HEK293 (cell line): ENCODE measurements around the gene C1QB.

Experiments used
- CTCF ChIA-PET: fragments of 350-600 bp; formaldehyde crosslinking; extraction: SDS; loops from one replicate; lab custom pipeline; 2021; ENCODE audit warnings: antibody characterized with exemption; lab: Yijun Ruan, JAX
- POLR2A ChIA-PET: fragments of 300-600 bp; formaldehyde crosslinking; extraction: SDS; loops from one replicate; lab custom pipeline; 2020; ENCODE audit warnings: antibody characterized with exemption, inconsistent platforms; lab: Yijun Ruan, JAX
- H3K27ac ChIP-seq: fragments of 200-500 bp; sonication (Bioruptor generic); 2 replicates; pipeline ENCODE4 v1.5.1; 2014; ENCODE audit warnings: low read depth, low read length, control low read depth, inconsistent platforms; ENCODE audit errors: extremely low read depth
- H3K36me3 ChIP-seq, 2 experiments: fragments of 200-500 bp in 1 of 2; sonication (Bioruptor generic) in 1 of 2; 1 replicate in 1 of 2; 2 replicates in 1 of 2; pipeline ENCODE4 v1.5.1; 2014 to 2017; ENCODE audit warnings: inconsistent platforms in 2 of 2, low read length in 2 of 2; ENCODE audit not compliant: control insufficient read depth in 2 of 2, insufficient read depth in 1 of 2
- H3K4me1 ChIP-seq: fragments of 200-500 bp; sonication (Bioruptor generic); 2 replicates; pipeline ENCODE4 v1.5.1; 2014; ENCODE audit warnings: mild to moderate bottlenecking, low read length, inconsistent platforms; ENCODE audit not compliant: control insufficient read depth, insufficient read depth
- H3K4me3 ChIP-seq: 2 replicates; pipeline ENCODE4 v1.5.1; 2011; ENCODE audit warnings: low read depth, mild to moderate bottlenecking, control low read depth, low read length, moderate library complexity
- H3K9me3 ChIP-seq: fragments of 200-500 bp; sonication (Bioruptor generic); 2 replicates; pipeline ENCODE4 v1.5.1; 2014; ENCODE audit warnings: low read depth, low read length, inconsistent platforms; ENCODE audit not compliant: control insufficient read depth, insufficient read depth
- SETDB1 ChIP-seq: IDR thresholded peaks from one replicate; pipeline ENCODE4 v1.6.1; 2017; ENCODE audit warnings: mild to moderate bottlenecking, low read length, moderate library complexity, mixed read lengths; ENCODE audit not compliant: insufficient read length
- TCF7L2 ChIP-seq: IDR thresholded peaks from 2 replicates; pipeline ENCODE4 v1.6.1; 2011; ENCODE audit warnings: low read depth, mild to moderate bottlenecking, inconsistent platforms, low read length, moderate library complexity, borderline replicate concordance
- ZEB2 ChIP-seq: fragments of 450-650 bp; formaldehyde crosslinking; IDR thresholded peaks from 2 replicates; pipeline ENCODE4 v1.5.1; 2016; ENCODE audit warnings: missing biosample characterization, missing genetic modification characterization
- ZFHX2 ChIP-seq: fragments of 450-650 bp; formaldehyde crosslinking; conservative IDR thresholded peaks from 2 replicates; pipeline ENCODE4 v1.5.1; 2016; ENCODE audit warnings: missing biosample characterization, missing genetic modification characterization
- ZNF146 ChIP-seq: fragments of 450-650 bp; formaldehyde crosslinking; IDR thresholded peaks from 2 replicates; pipeline ENCODE4 v1.5.1; 2016; ENCODE audit warnings: missing biosample characterization, missing genetic modification characterization
- ZNF214 ChIP-seq: fragments of 450-650 bp; formaldehyde crosslinking; IDR thresholded peaks from 2 replicates; pipeline ENCODE4 v1.5.1; 2017; ENCODE audit warnings: missing biosample characterization, mild to moderate bottlenecking, missing genetic modification characterization, borderline replicate concordance
- ZNF266 ChIP-seq: fragments of 450-650 bp; formaldehyde crosslinking; IDR thresholded peaks from 2 replicates; pipeline ENCODE4 v1.5.1; 2016; ENCODE audit warnings: missing biosample characterization, missing genetic modification characterization, low read depth
- ZNF311 ChIP-seq: fragments of 450-650 bp; formaldehyde crosslinking; IDR thresholded peaks from 2 replicates; pipeline ENCODE4 v1.5.1; 2017; ENCODE audit warnings: missing biosample characterization, missing genetic modification characterization, borderline replicate concordance
- ZNF558 ChIP-seq: fragments of 450-650 bp; formaldehyde crosslinking; IDR thresholded peaks from 2 replicates; pipeline ENCODE4 v1.5.1; 2016; ENCODE audit warnings: missing biosample characterization, missing genetic modification characterization
- ZNF624 ChIP-seq: fragments of 450-650 bp; formaldehyde crosslinking; IDR thresholded peaks from 2 replicates; pipeline ENCODE4 v1.5.1; 2017; ENCODE audit warnings: missing biosample characterization, missing genetic modification characterization
- ZNF629 ChIP-seq: fragments of 450-650 bp; formaldehyde crosslinking; IDR thresholded peaks from 2 replicates; pipeline ENCODE4 v1.5.1; 2017; ENCODE audit warnings: missing biosample characterization, missing genetic modification characterization
- ZNF654 ChIP-seq: fragments of 450-650 bp; formaldehyde crosslinking; IDR thresholded peaks from 2 replicates; pipeline ENCODE4 v1.5.1; 2016; ENCODE audit warnings: low read depth, missing biosample characterization, missing genetic modification characterization
- ZNF660 ChIP-seq: fragments of 450-650 bp; IDR thresholded peaks from 2 replicates; pipeline ENCODE4 v1.5.1; 2018; ENCODE audit warnings: missing biosample characterization, mild to moderate bottlenecking, missing genetic modification characterization
- ZNF768 ChIP-seq: fragments of 450-650 bp; formaldehyde crosslinking; IDR thresholded peaks from 2 replicates; pipeline ENCODE4 v1.5.1; 2018; ENCODE audit warnings: missing biosample characterization, mild to moderate bottlenecking, missing genetic modification characterization
- ZNF792 ChIP-seq: fragments of 450-650 bp; formaldehyde crosslinking; IDR thresholded peaks from 2 replicates; pipeline ENCODE4 v1.5.1; 2016; ENCODE audit warnings: missing biosample characterization, missing genetic modification characterization
- TF ChIP-seq, protein P1 (sequence below): fragments of 450-650 bp; formaldehyde crosslinking; IDR thresholded peaks from 2 replicates; pipeline ENCODE4 v1.5.1; 2016; ENCODE audit warnings: missing biosample characterization, missing genetic modification characterization
- TF ChIP-seq, protein P2 (sequence below): fragments of 450-650 bp; formaldehyde crosslinking; IDR thresholded peaks from 2 replicates; pipeline ENCODE4 v1.5.1; 2016; ENCODE audit warnings: missing biosample characterization, missing genetic modification characterization
- TF ChIP-seq, protein P3 (sequence below): fragments of 450-650 bp; formaldehyde crosslinking; IDR thresholded peaks from 2 replicates; pipeline ENCODE4 v1.5.1; 2016; ENCODE audit warnings: missing biosample characterization, missing genetic modification characterization
- TF ChIP-seq, protein P4 (sequence below): fragments of 450-650 bp; formaldehyde crosslinking; IDR thresholded peaks from 2 replicates; pipeline ENCODE4 v1.5.1; 2017; ENCODE audit warnings: missing biosample characterization, mild to moderate bottlenecking, missing genetic modification characterization, moderate library complexity
- TF ChIP-seq, protein P5 (sequence below): fragments of 450-650 bp; formaldehyde crosslinking; optimal IDR thresholded peaks from 2 replicates; pipeline ENCODE3; 2016; ENCODE audit warnings: missing biosample characterization, mild to moderate bottlenecking, missing genetic modification characterization

The C1QB gene

DNA sequence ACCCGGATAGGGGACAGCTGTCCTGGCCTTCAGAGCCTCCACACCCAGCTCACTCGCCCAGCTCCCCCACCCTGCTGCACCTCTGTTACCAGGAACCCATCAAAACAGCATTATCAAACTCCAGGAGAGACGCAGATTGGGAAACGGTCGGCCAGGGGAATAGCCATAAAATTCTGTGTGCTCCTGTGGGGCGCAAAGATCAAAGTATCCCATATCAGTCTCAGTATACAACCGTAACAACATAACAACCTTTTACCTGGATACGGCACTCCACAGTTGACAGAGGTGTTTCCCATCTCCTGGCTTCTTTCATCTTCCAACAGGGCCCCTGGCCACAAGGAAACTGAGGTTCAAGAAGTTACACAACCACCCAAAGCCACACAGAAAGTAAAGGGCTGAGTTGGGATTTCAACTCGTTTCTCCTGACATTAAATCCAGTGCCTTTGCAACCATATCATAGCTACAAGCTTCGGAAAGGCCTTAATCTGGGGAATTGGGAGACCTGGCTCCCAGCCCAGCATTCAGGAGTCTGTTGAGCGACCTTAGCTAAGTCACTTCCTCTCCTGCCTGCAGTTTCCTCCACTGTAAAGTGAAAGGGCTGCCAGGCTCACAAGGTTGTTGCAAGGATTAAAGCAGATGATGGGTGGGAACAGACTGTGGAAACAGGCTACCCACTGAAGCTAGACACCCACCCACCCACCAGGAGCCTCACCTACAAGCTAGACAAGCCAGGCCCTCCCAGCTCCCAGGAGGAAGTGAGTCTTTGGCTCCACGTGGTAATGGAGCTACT lies 49.5 kb downstream of the C1QB start:
- Histone ChIP-seq H3K36me3 (no peaks in the 10 kb centered on the region), H3K27ac (no peak overlapping the region), H3K9me3 (no peaks in the 10 kb centered on the region), H3K4me1 (no peaks in the 10 kb centered on the region), H3K4me3 (no peak overlapping the region)
- ChIA-PET POLR2A (no interaction called here), CTCF (interaction anchor here (0.7 to 4.3 kb wide), 11 partner anchors 16 to 262 kb away, joined by 3 to 64 read pairs (median 6); no protein-coding TSS in a partner anchor)
- TF ChIP-seq ZFHX2 (0 out of 2 replicates have a peak, but pooled peaks have one; percentile 12), ZNF558 (tag by site-specific recombination) (no peak), ZNF629 (tag by site-specific recombination) (no peak)

DNA sequence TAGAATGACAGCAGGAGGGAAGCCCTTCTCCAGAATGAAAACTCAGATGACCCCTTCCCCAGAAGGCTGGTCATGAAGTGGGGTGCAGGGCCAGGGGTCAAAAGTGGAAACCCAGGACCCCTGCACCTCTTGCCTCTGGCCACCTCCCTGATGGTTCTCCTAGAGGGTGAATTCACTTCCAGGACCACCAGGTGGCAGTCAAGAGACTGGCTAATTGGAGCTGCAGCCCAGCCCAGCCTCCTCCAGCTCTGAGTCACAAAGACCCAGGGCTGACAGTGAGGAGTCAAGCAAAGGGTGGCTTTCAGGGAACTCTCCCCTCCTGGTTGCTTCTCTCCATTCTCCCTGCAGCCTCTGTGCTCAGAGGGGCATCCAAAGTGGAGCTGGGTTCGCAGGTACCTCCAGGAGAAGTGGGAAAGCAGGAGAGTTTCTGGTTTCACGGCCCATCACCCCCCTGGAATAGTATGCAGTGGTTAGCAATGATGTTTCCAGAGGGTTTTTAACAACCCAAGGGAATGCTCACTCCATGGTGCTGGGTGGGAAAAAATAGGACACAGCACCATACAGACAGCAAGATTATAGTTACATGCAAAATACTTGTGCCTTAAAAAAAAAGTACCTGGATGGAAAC lies 51.5 kb downstream of the C1QB start:
- TF ChIP-seq SETDB1 (no peak), ZNF311 (tag by site-specific recombination) (no peak), ZNF266 (no peak), ZNF629 (tag by site-specific recombination) (no peak), ZNF146 (tag by site-specific recombination) (peak; percentile 61), ZNF768 (tag by site-specific recombination) (no peak), ZNF624 (no peak), ZNF654 (tag by site-specific recombination) (peak; percentile 56), ZNF214 (tag by site-specific recombination) (no peak), ZNF660 (tag by site-specific recombination) (peak; percentile 48; the same call in 1 of the 2 replicates), ZNF792 (tag by site-specific recombination) (no peak), ZEB2 (tag by site-specific recombination) (0 out of 2 replicates have a peak, but pooled peaks have one; percentile 13), TCF7L2 (no peak)
- TF ChIP-seq, protein P1, sequence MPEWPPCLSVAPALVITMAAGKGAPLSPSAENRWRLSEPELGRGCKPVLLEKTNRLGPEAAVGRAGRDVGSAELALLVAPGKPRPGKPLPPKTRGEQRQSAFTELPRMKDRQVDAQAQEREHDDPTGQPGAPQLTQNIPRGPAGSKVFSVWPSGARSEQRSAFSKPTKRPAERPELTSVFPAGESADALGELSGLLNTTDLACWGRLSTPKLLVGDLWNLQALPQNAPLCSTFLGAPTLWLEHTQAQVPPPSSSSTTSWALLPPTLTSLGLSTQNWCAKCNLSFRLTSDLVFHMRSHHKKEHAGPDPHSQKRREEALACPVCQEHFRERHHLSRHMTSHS (tag by site-specific recombination), result no peak
- TF ChIP-seq, protein P2, sequence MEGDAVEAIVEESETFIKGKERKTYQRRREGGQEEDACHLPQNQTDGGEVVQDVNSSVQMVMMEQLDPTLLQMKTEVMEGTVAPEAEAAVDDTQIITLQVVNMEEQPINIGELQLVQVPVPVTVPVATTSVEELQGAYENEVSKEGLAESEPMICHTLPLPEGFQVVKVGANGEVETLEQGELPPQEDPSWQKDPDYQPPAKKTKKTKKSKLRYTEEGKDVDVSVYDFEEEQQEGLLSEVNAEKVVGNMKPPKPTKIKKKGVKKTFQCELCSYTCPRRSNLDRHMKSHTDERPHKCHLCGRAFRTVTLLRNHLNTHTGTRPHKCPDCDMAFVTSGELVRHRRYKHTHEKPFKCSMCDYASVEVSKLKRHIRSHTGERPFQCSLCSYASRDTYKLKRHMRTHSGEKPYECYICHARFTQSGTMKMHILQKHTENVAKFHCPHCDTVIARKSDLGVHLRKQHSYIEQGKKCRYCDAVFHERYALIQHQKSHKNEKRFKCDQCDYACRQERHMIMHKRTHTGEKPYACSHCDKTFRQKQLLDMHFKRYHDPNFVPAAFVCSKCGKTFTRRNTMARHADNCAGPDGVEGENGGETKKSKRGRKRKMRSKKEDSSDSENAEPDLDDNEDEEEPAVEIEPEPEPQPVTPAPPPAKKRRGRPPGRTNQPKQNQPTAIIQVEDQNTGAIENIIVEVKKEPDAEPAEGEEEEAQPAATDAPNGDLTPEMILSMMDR (tag by site-specific recombination), result peak; percentile 73
- TF ChIP-seq, protein P3, sequence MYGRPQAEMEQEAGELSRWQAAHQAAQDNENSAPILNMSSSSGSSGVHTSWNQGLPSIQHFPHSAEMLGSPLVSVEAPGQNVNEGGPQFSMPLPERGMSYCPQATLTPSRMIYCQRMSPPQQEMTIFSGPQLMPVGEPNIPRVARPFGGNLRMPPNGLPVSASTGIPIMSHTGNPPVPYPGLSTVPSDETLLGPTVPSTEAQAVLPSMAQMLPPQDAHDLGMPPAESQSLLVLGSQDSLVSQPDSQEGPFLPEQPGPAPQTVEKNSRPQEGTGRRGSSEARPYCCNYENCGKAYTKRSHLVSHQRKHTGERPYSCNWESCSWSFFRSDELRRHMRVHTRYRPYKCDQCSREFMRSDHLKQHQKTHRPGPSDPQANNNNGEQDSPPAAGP (tag by site-specific recombination), result no peak
- TF ChIP-seq, protein P4, sequence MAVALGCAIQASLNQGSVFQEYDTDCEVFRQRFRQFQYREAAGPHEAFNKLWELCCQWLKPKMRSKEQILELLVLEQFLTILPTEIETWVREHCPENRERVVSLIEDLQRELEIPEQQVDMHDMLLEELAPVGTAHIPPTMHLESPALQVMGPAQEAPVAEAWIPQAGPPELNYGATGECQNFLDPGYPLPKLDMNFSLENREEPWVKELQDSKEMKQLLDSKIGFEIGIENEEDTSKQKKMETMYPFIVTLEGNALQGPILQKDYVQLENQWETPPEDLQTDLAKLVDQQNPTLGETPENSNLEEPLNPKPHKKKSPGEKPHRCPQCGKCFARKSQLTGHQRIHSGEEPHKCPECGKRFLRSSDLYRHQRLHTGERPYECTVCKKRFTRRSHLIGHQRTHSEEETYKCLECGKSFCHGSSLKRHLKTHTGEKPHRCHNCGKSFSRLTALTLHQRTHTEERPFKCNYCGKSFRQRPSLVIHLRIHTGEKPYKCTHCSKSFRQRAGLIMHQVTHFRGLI (tag by site-specific recombination), result peak; percentile 39; the same call in 1 of the 2 replicates
- TF ChIP-seq, protein P5, sequence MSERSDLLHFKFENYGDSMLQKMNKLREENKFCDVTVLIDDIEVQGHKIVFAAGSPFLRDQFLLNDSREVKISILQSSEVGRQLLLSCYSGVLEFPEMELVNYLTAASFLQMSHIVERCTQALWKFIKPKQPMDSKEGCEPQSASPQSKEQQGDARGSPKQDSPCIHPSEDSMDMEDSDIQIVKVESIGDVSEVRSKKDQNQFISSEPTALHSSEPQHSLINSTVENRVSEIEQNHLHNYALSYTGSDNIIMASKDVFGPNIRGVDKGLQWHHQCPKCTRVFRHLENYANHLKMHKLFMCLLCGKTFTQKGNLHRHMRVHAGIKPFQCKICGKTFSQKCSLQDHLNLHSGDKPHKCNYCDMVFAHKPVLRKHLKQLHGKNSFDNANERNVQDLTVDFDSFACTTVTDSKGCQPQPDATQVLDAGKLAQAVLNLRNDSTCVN (tag by site-specific recombination), result no peak
- no peak overlapping the region for H3K4me3 ChIP-seq
- no peak overlapping the region for H3K27ac ChIP-seq
- no peaks in the 10 kb centered on the region for H3K36me3 ChIP-seq
- H3K9me3 ChIP-seq, result no peaks in the 10 kb centered on the region
- POLR2A ChIA-PET, result interaction anchor here (1.4 kb wide), 1 partner anchor 158 kb away, joined by 3 read pairs; no protein-coding TSS in a partner anchor
- H3K4me1 ChIP-seq, result no peaks in the 10 kb centered on the region
- CTCF ChIA-PET, result interaction anchor here (0.6 to 4.3 kb wide), 59 partner anchors 9 to 504 kb away, joined by 3 to 64 read pairs (median 4); no protein-coding TSS in a partner anchor
